Large intestine (tissue), 12 donors: ENCODE measurements around the gene NFS1. TPM values are rescaled to one million over a fixed set of nuclear protein-coding genes. Genes with fewer than 3 reads are reported as not detected.
"Not testable (repeated sequence)": the region's sequence is repeated elsewhere in the genome, so short reads cannot be mapped to it uniquely, and the experiment has no call there.

ENCODE experiments used
- DNase-seq, 2 donors: peaks; one replicate each; pipeline versions ENCODE4 v3.0.0 to v3.0.0-alpha.2; 2013
- H3K27ac ChIP-seq: one replicate; pipeline ENCODE4 v1.5.1; 2013; ENCODE audit warnings: low read length
- H3K27me3 ChIP-seq: 2 replicates; pipeline ENCODE4 v1.6.1; 2013; ENCODE audit warnings: low read length; ENCODE audit not compliant: control insufficient read depth, insufficient read depth
- H3K36me3 ChIP-seq: 2 replicates; pipeline ENCODE4 v1.6.1; 2013; ENCODE audit warnings: low read length; ENCODE audit not compliant: control insufficient read depth, insufficient read depth
- H3K4me1 ChIP-seq: one replicate; pipeline ENCODE4 v1.6.1; 2013; ENCODE audit warnings: low read length; ENCODE audit not compliant: control insufficient read depth, insufficient read depth
- H3K4me3 ChIP-seq: one replicate; pipeline ENCODE4 v1.5.1; 2013; ENCODE audit warnings: low read length
- H3K9me3 ChIP-seq: one replicate; pipeline ENCODE4 v1.6.1; 2013; ENCODE audit warnings: mild to moderate bottlenecking, low read depth, low read length, moderate library complexity; ENCODE audit not compliant: control insufficient read depth
- WGBS: methylation state at CpG from one replicate; pipeline ENCODE4 v1.1.5; 2013; ENCODE audit warnings: low lambda C conversion rate; ENCODE audit not compliant: insufficient coverage; 5-methylcytosine and 5-hydroxymethylcytosine counted together
- long read RNA-seq, 11 donors: transcript quantifications; one replicate each; lab custom pipeline, GENCODE V29; 2026
- polyA plus RNA-seq: library from polyadenylated mRNA; unstranded; fragments of 120-200 nt; gene quantifications from one replicate; pipeline ENCODE4 v1.2.1, GENCODE V29; 2013

The NFS1 gene
- polyA plus RNA-seq, result 32.1 TPM
- long read RNA-seq, donor 1, partial matches to known transcripts, result 0 of 4 reads
- long read RNA-seq, donor 1, other reads (novel, unspliced or antisense), result 0 of 4 reads
- long read RNA-seq, donor 2, partial matches to known transcripts, result 0 of 9 reads
- long read RNA-seq, donor 2, other reads (novel, unspliced or antisense), result 0 of 9 reads
- long read RNA-seq, donor 3, transcript NFS1-203 (13 exons, 3,012 nt), result major isoform, 6 of 8 reads
- long read RNA-seq, donor 3, partial matches to known transcripts, result 0 of 8 reads
- long read RNA-seq, donor 3, other reads (novel, unspliced or antisense), result 0 of 8 reads
- long read RNA-seq, donor 4, result 0 reads
- long read RNA-seq, donor 5, partial matches to known transcripts, result 0 of 3 reads
- long read RNA-seq, donor 5, other reads (novel, unspliced or antisense), result 0 of 3 reads
- long read RNA-seq, donor 6, transcript NFS1-203 (13 exons, 3,012 nt), result major isoform, 10 of 32 reads
- long read RNA-seq, donor 6, partial matches to known transcripts, result 18 of 32 reads
- long read RNA-seq, donor 6, other reads (novel, unspliced or antisense), result 0 of 32 reads
- long read RNA-seq, donor 7, partial matches to known transcripts, result 0 of 2 reads
- long read RNA-seq, donor 7, other reads (novel, unspliced or antisense), result 0 of 2 reads
- long read RNA-seq, donor 8, transcript NFS1-203 (13 exons, 3,012 nt), result major isoform, 10 of 753 reads
- long read RNA-seq, donor 8, partial matches to known transcripts, result 571 of 753 reads
- long read RNA-seq, donor 8, other reads (novel, unspliced or antisense), result 172 of 753 reads
- long read RNA-seq, donor 9, partial matches to known transcripts, result 0 of 2 reads
- long read RNA-seq, donor 9, other reads (novel, unspliced or antisense), result 0 of 2 reads
- long read RNA-seq, donor 10, transcript NFS1-203 (13 exons, 3,012 nt), result major isoform, 5 of 537 reads
- long read RNA-seq, donor 10, partial matches to known transcripts, result 185 of 537 reads
- long read RNA-seq, donor 10, other reads (novel, unspliced or antisense), result 344 of 537 reads
- long read RNA-seq, donor 11, partial matches to known transcripts, result 0 of 4 reads
- long read RNA-seq, donor 11, other reads (novel, unspliced or antisense), result 0 of 4 reads

GRCh38 chr20:35699127-35699956 lies at the start of gene NFS1, which contains the start of gene ROMO1:
Gene NFS1, minus strand, starts transcription at chr20:35699352. Its CDS starts 64 bp downstream, at chr20:35699288.
Gene ROMO1, plus strand, starts transcription at chr20:35699405. Its CDS starts 228 bp downstream, at chr20:35699633.
- peak within 1 kb of the TSS; percentile 72 for H3K27ac ChIP-seq
- H3K4me1 ChIP-seq, result peaks cover 12% of the 10 kb centered on the region
- H3K9me3 ChIP-seq, result no peaks in the 10 kb centered on the region
- DNase-seq, result peak; percentile 75 to 87
- no CpG with 5 or more reads among the region's 81 CpGs for WGBS
- H3K4me3 ChIP-seq, result peak within 1 kb of the TSS; percentile 74
- H3K36me3 ChIP-seq, result peaks cover 37% of the 10 kb centered on the region
- H3K27me3 ChIP-seq, result no peaks in the 10 kb centered on the region

GRCh38 chr20:35744492-35744841 lies 45.3 kb upstream of the NFS1 start:
- WGBS, result 100% methylated on average over 1 of the region's 3 CpGs
- not testable (repeated sequence) for DNase-seq, H3K4me1 ChIP-seq, H3K27me3 ChIP-seq, H3K4me3 ChIP-seq, H3K9me3 ChIP-seq, H3K36me3 ChIP-seq
- H3K27ac ChIP-seq, result peak overlapping the region; percentile 91

GRCh38 chr20:35743693-35744491 lies 44.7 kb upstream of the NFS1 start:
- Histone ChIP-seq H3K9me3 (no peaks in the 10 kb centered on the region), H3K4me3 (no peak overlapping the region), H3K27me3 (no peaks in the 10 kb centered on the region), H3K36me3 (peaks cover 11% of the 10 kb centered on the region), H3K27ac (peak overlapping the region; percentile 91), H3K4me1 (peaks cover 11% of the 10 kb centered on the region)
- WGBS, result 87% methylated on average over 3 of the region's 15 CpGs
- DNase-seq, result peak in 1 of 2 donors; percentile 50

- H3K36me3 ChIP-seq, result peaks cover 21% of the 10 kb centered on the region
- H3K4me1 ChIP-seq, result peaks cover 11% of the 10 kb centered on the region
- H3K27ac ChIP-seq, result peak overlapping the region; percentile 91
- no peaks in the 10 kb centered on the region for H3K27me3 ChIP-seq
- H3K4me3 ChIP-seq, result peak overlapping the region; percentile 70
- WGBS, result 0% methylated on average over 4 of the region's 8 CpGs
- peak; percentile 16 to 62 for DNase-seq
- no peaks in the 10 kb centered on the region for H3K9me3 ChIP-seq
Measured at GRCh38 chr20:35742741-35743523, 43.8 kb upstream of the NFS1 start.

GRCh38 chr20:35741892-35742740 lies 43.0 kb upstream of the NFS1 start, which contains the start of gene RBM39:
Gene RBM39, minus strand, starts transcription at chr20:35742260. Its CDS starts 1,386 bp downstream, at chr20:35740874.
- Histone ChIP-seq H3K9me3 (no peaks in the 10 kb centered on the region), H3K4me3 (peak within 1 kb of the TSS; percentile 92), H3K4me1 (peaks cover 11% of the 10 kb centered on the region), H3K27ac (peak within 1 kb of the TSS; percentile 99), H3K36me3 (peaks cover 27% of the 10 kb centered on the region), H3K27me3 (no peaks in the 10 kb centered on the region)
- WGBS, result 0% methylated on average over 2 of the region's 66 CpGs
- DNase-seq, result peak; percentile 100

- Histone ChIP-seq H3K27ac (peak overlapping the region; percentile 99), H3K4me1 (peaks cover 11% of the 10 kb centered on the region), H3K36me3 (peaks cover 46% of the 10 kb centered on the region), H3K27me3 (no peaks in the 10 kb centered on the region), H3K9me3 (no peaks in the 10 kb centered on the region), H3K4me3 (peak overlapping the region; percentile 92)
- WGBS, result no CpG with 5 or more reads among the region's 7 CpGs
- peak in 1 of 2 donors; percentile 25 for DNase-seq
Measured at GRCh38 chr20:35739294-35740163, 40.4 kb upstream of the NFS1 start.

- Histone ChIP-seq H3K4me3 (no peak overlapping the region), H3K36me3 (peaks cover 52% of the 10 kb centered on the region), H3K27ac (no peak overlapping the region), H3K9me3 (no peaks in the 10 kb centered on the region), H3K27me3 (no peaks in the 10 kb centered on the region), H3K4me1 (peaks cover 8% of the 10 kb centered on the region)
- 92% methylated on average over 2 of the region's 4 CpGs for WGBS
- DNase-seq, result no peak
Measured at GRCh38 chr20:35738410-35739179, 39.4 kb upstream of the NFS1 start.
